Retinal pigment epithelial cell (primary cell): ENCODE results near the gene KIF26B.

Source experiments
- DNase-seq: peaks from one replicate; pipeline ENCODE4 v3.0.0-alpha.2; 2010; ENCODE audit warnings: low read depth
- H3K4me3 ChIP-seq: 2 replicates; pipeline ENCODE4 v1.5.1; 2011; ENCODE audit warnings: mild to moderate bottlenecking, low read length, control low read depth, moderate library complexity
- CTCF ChIP-seq: conservative IDR thresholded peaks from 2 replicates; pipeline ENCODE4 v1.5.1; 2011; ENCODE audit warnings: low read depth, low read length, control low read depth, inconsistent platforms

KIF26B gene

GRCh38 chr1:245172026-245172425 is 17.2 kb downstream of the KIF26B start:
- no peak overlapping the region for H3K4me3 ChIP-seq
- no peak for TF ChIP-seq CTCF
- no peak for DNase-seq

- TF ChIP-seq CTCF = no peak
- H3K4me3 ChIP-seq = no peak overlapping the region
- no peak for DNase-seq
These were observed 18.0 kb downstream of the KIF26B start for GRCh38 chr1:245172829-245173228.

- H3K4me3 ChIP-seq = no peak overlapping the region
- no peak for TF ChIP-seq CTCF
- DNase-seq = no peak
These were observed 18.8 kb downstream of the KIF26B start for GRCh38 chr1:245173446-245174211.

GRCh38 chr1:245177071-245177900 is 22.5 kb downstream of the KIF26B start:
- no peak for TF ChIP-seq CTCF
- no peak for DNase-seq
- no peak overlapping the region for H3K4me3 ChIP-seq

GRCh38 chr1:245179706-245180105 is 24.9 kb downstream of the KIF26B start:
- no peak for DNase-seq
- TF ChIP-seq CTCF = no peak
- H3K4me3 ChIP-seq = no peak overlapping the region

GRCh38 chr1:245180496-245181157 is 25.8 kb downstream of the KIF26B start:
- DNase-seq = no peak
- no peak overlapping the region for H3K4me3 ChIP-seq
- TF ChIP-seq CTCF = no peak
